K562 (cell line): ENCODE results near the gene NAT14. TPM values are rescaled to one million over a fixed set of nuclear protein-coding genes. Genes with fewer than 3 reads are reported as not detected.

ENCODE experiments used
- ATAC-seq: fragments of 200-7000 bp; cut with Tn5 transposase; 3 replicates; pipeline ENCODE4 v1.9.1; 2020; ENCODE audit warnings: moderate library complexity
- BruUV-seq: library from RNA; stranded (reverse); fragments of 400-500 nt; replicated peaks from 2 replicates; lab custom pipeline; 2021; lab: Mats Ljungman, UMichigan
- CTCF ChIA-PET: fragments of 300-600 bp; formaldehyde crosslinking; extraction: SDS; loops from one replicate; lab custom pipeline; 2021; ENCODE audit warnings: low intra/inter-chr PET ratio; lab: Yijun Ruan, JAX
- POLR2A ChIA-PET: fragments of 300-600, 350-650 bp; sonication (Branson Sonifier 250); formaldehyde crosslinking; extraction: SDS; loops from one replicate; lab custom pipeline; 2021; ENCODE audit warnings: antibody characterized with exemption, inconsistent platforms; lab: Yijun Ruan, JAX
- DNase-seq, 4 experiments: peaks; one replicate each; pipeline versions ENCODE4 v3.0.0 to v3.0.0-alpha.2; 2011 to 2018; ENCODE audit warnings: low spot score in 3 of 4, mixed read lengths in 3 of 4; ENCODE audit errors: extremely low read depth in 1 of 4
- FAIRE-seq: peaks from 2 replicates; lab custom pipeline; 2011; peaks lifted over from hg19 to GRCh38; lab: Jason Lieb, UNC
- H2AFZ ChIP-seq: 2 replicates; pipeline ENCODE4 v1.6.0; 2011; ENCODE audit warnings: low read depth, low read length, control low read depth, inconsistent platforms
- H3K27ac ChIP-seq: fragments of 200-600 bp; 3 replicates; pipeline ENCODE4 v1.8.0; 2011; ENCODE audit warnings: low read depth, mild to moderate bottlenecking, control low read depth, inconsistent platforms, low read length, moderate library complexity, mixed read lengths; ENCODE audit errors: extremely low read depth
- H3K27me3 ChIP-seq, 2 experiments: fragments of 300-600 bp in 1 of 2; 2 replicates in 1 of 2; 3 replicates in 1 of 2; pipeline versions ENCODE4 v1.6.0 to v1.8.0; 2011; ENCODE audit warnings: inconsistent platforms in 2 of 2, low read length in 2 of 2, mild to moderate bottlenecking in 1 of 2, mixed read lengths in 1 of 2, moderate library complexity in 1 of 2; ENCODE audit not compliant: control insufficient read depth in 2 of 2, insufficient read depth in 2 of 2
- H3K36me3 ChIP-seq: fragments of 300-600 bp; 3 replicates; pipeline ENCODE4 v1.8.0; 2011; ENCODE audit warnings: mild to moderate bottlenecking, low read length, inconsistent platforms; ENCODE audit not compliant: control insufficient read depth, insufficient read depth
- H3K4me1 ChIP-seq, 2 experiments: fragments of 200-600 bp in 1 of 2; replicated peaks in 1 of 2; 2 replicates in 1 of 2; 3 replicates in 1 of 2; pipeline versions ENCODE4 v1.5.1 to v1.8.0; 2011; ENCODE audit warnings: inconsistent platforms in 2 of 2, low read length in 2 of 2, mild to moderate bottlenecking in 1 of 2, mixed read lengths in 1 of 2, moderate library complexity in 1 of 2; ENCODE audit not compliant: control insufficient read depth in 2 of 2, insufficient read depth in 2 of 2
- H3K4me2 ChIP-seq: 2 replicates; pipeline ENCODE4 v1.6.1; 2011; ENCODE audit warnings: low read length, control low read depth, inconsistent platforms, mixed read lengths; ENCODE audit not compliant: insufficient read depth
- H3K4me3 ChIP-seq: fragments of 200-600 bp; sonication (generic), shearing (Covaris generic); 2 replicates; pipeline ENCODE4 v1.5.1; 2016; ENCODE audit warnings: control low read depth, inconsistent platforms
- H3K79me2 ChIP-seq: fragments of 200-600 bp; 3 replicates; pipeline ENCODE4 v1.8.0; 2011; ENCODE audit warnings: low read length, inconsistent platforms; ENCODE audit not compliant: control insufficient read depth, insufficient read depth
- H3K9ac ChIP-seq, 2 experiments: 2 replicates each; pipeline versions ENCODE4 v1.6.0 to v1.6.1; 2011; ENCODE audit warnings: low read depth in 2 of 2, low read length in 2 of 2, control low read depth in 1 of 2, inconsistent platforms in 1 of 2, mild to moderate bottlenecking in 1 of 2, mixed read lengths in 1 of 2; ENCODE audit not compliant: insufficient read depth in 1 of 2
- H3K9me1 ChIP-seq: one replicate; pipeline ENCODE4 v1.6.0; 2011; ENCODE audit warnings: inconsistent platforms, mild to moderate bottlenecking, low read length, moderate library complexity; ENCODE audit not compliant: control insufficient read depth, insufficient read depth
- H3K9me3 ChIP-seq: replicated peaks from 2 replicates; pipeline ENCODE4 v1.5.1; 2011; ENCODE audit warnings: low read depth, low read length, inconsistent platforms; ENCODE audit not compliant: control insufficient read depth, insufficient read depth
- H4K20me1 ChIP-seq: replicated peaks from 2 replicates; pipeline ENCODE4 v1.6.1; 2011; ENCODE audit warnings: low read length, inconsistent platforms, mixed read lengths; ENCODE audit not compliant: control insufficient read depth, insufficient read depth
- CBFA2T2 ChIP-seq: fragments of 450-650 bp; conservative IDR thresholded peaks from 2 replicates; pipeline ENCODE4 v1.6.1; 2017; ENCODE audit warnings: mild to moderate bottlenecking
- DPF2 ChIP-seq: fragments of 450-650 bp; IDR thresholded peaks from 2 replicates; pipeline ENCODE4 v1.6.1; 2016
- ESRRB ChIP-seq: fragments of 250-450 bp; sonication (Bioruptor Pico); IDR thresholded peaks from 2 replicates; pipeline ENCODE4 v1.5.0; 2020; ENCODE audit warnings: mild to moderate bottlenecking, moderate library complexity, borderline replicate concordance
- GTF2A2 ChIP-seq: IDR thresholded peaks from 2 replicates; pipeline ENCODE4 v1.6.1; 2016; ENCODE audit warnings: mild to moderate bottlenecking, missing genetic modification characterization, missing compliant biosample characterization
- NCOA1 ChIP-seq: fragments of 450-650 bp; IDR thresholded peaks from 2 replicates; pipeline ENCODE4 v1.6.1; 2016; ENCODE audit warnings: low read depth
- PCBP2 ChIP-seq: fragments of 200-400 bp; formaldehyde crosslinking; IDR thresholded peaks from 2 replicates; pipeline ENCODE4 v1.6.1; 2018; ENCODE audit warnings: low read length, low read depth, mild to moderate bottlenecking, moderate library complexity; ENCODE audit not compliant: poor library complexity, severe bottlenecking
- RBM22 ChIP-seq: fragments of 200-400 bp; formaldehyde crosslinking; IDR thresholded peaks from 2 replicates; pipeline ENCODE4 v1.6.1; 2018; ENCODE audit warnings: low read length, low read depth; ENCODE audit not compliant: poor library complexity, severe bottlenecking
- SMAD3 ChIP-seq: fragments of 450-650 bp; formaldehyde crosslinking; conservative IDR thresholded peaks from 2 replicates; pipeline ENCODE4 v1.4.0; 2020; ENCODE audit warnings: mild to moderate bottlenecking
- ZNF408 ChIP-seq: fragments of 250-450 bp; sonication (Bioruptor Pico); IDR thresholded peaks from 2 replicates; pipeline ENCODE4 v1.4.0; 2020; ENCODE audit warnings: low read depth, mild to moderate bottlenecking, moderate library complexity
- ZNF655 ChIP-seq: fragments of 250-450 bp; sonication (Bioruptor Pico); IDR thresholded peaks from 2 replicates; pipeline ENCODE4 v1.5.0; 2021
- ZSCAN32 ChIP-seq: fragments of 450-650 bp; formaldehyde crosslinking; IDR thresholded peaks from 2 replicates; pipeline ENCODE4 v1.4.0; 2020; ENCODE audit warnings: mild to moderate bottlenecking, moderate library complexity
- WGBS: fragments of 100-300 bp; shearing (Covaris generic); methylation state at CpG from one replicate; pipeline ENCODE4 v1.1.6; 2016; ENCODE audit warnings: low coverage, mixed read lengths; ENCODE audit not compliant: insufficient coverage; ENCODE audit errors: missing lambda C conversion rate; 5-methylcytosine and 5-hydroxymethylcytosine counted together
- in situ Hi-C: fragments of 300-500 bp; cut with MboI; formaldehyde crosslinking; loops from 4 replicates; pipeline ENCODE4 v1.15.0; 2018; ENCODE audit warnings: inconsistent platforms, mixed read lengths
- intact Hi-C: fragments of 100-400 bp; cut with micrococcal nuclease; formaldehyde crosslinking; loops from 2 replicates; pipeline ENCODE4 v1.14.2; 2022
- polyA plus RNA-seq, 8 experiments: library from polyadenylated mRNA; depleted of rRNA in 4 of 8; stranded (reverse) in 5 of 8; unstranded in 3 of 8; fragments of >200 nt; fragmentation: Nextera tagmentation in 2 of 8; fragmentation: Illumina TruSeq in 1 of 8; extraction: Ambion mirVana in 2 of 8; extraction: Trizol in 1 of 8; gene quantifications; 2 replicates each; pipeline versions ENCODE4 v1.2.1 to v1.2.3, GENCODE V29; 2011 to 2014; ENCODE audit warnings: inconsistent platforms in 1 of 8, missing spikeins in 1 of 8
- total RNA-seq, 7 experiments: library from RNA; depleted of rRNA in 6 of 7; stranded (reverse); fragments of >200 nt in 6 of 7; fragmentation: Illumina TruSeq in 2 of 7; extraction: Trizol in 2 of 7; gene quantifications; 2 replicates each; pipeline versions ENCODE4 v1.2.1 to v1.2.3, GENCODE V29; 2011 to 2021; ENCODE audit warnings: low replicate concordance in 1 of 7
- TF ChIP-seq, protein P1 (sequence below): sonication (generic); formaldehyde crosslinking; IDR thresholded peaks from 2 replicates; pipeline ENCODE4 v1.8.0; 2023; ENCODE audit warnings: missing genetic modification reagents, mild to moderate bottlenecking, borderline replicate concordance
- TF ChIP-seq, protein P2 (sequence below): fragments of 250-450 bp; sonication (Bioruptor Pico); IDR thresholded peaks from 2 replicates; pipeline ENCODE4 v1.5.0; 2020; ENCODE audit warnings: mild to moderate bottlenecking

The NAT14 gene
- total and polyA plus RNA-seq, 9 of the 15 experiments (the other 6 are each of a cell fraction or from before 2014, with no cell fraction given), result 2.4 to 77.0 (median 26.7) TPM

- Histone ChIP-seq H3K27ac (peak overlapping the region; percentile 76), H3K4me1 (peaks cover 3 to 22% of the 10 kb centered on the region in 2 experiments; a peak in 3 of 5 replicates), H3K9me3 (no peaks in the 10 kb centered on the region; the same call in 1 of the 2 replicates), H3K36me3 (no peaks in the 10 kb centered on the region), H4K20me1 (no peaks in the 10 kb centered on the region), H2AFZ (peak overlapping the region; percentile 92), H3K79me2 (no peaks in the 10 kb centered on the region), H3K27me3 (peaks cover 3 to 16% of the 10 kb centered on the region in 2 experiments; a peak in 3 of 5 replicates), H3K4me3 (peak overlapping the region; percentile 42), H3K4me2 (peak overlapping the region; percentile 69), H3K9ac (peak overlapping the region; percentile 56 to 89), H3K9me1 (no peaks in the 10 kb centered on the region)
- POLR2A ChIA-PET, result interaction anchor here (0.6 to 1.4 kb wide), 2 partner anchors 13 to 23 kb away, joined by 3 read pairs; no protein-coding TSS in a partner anchor
- WGBS, result 4% methylated on average over 42 of the region's 61 CpGs
- in situ Hi-C loops (loop anchor here (5.0 to 10.0 kb wide), 2 partner anchors 110 to 298 kb away; no protein-coding TSS in a partner anchor), intact Hi-C loops (loop anchor here (1.0 kb wide), 2 partner anchors 89 to 114 kb away; no protein-coding TSS in a partner anchor)
- peak; percentile 100 for ATAC-seq
- FAIRE-seq, result peak; percentile 96
- peak; percentile 95 to 100 (median 100) for DNase-seq
- CTCF ChIA-PET, result interaction anchor here (0.6 to 2.9 kb wide), 7 partner anchors 19 to 136 kb away, joined by 3 to 73 read pairs (median 4); partner anchors contain the start of gene ZNF865
- no TSS peak for BruUV-seq
- TF ChIP-seq CBFA2T2 (no peak), DPF2 (no peak), PCBP2 (no peak), ZSCAN32 (CRISPR knock-in tag) (no peak), NCOA1 (no peak), SMAD3 (no peak), ZNF408 (CRISPR knock-in tag) (no peak), RBM22 (no peak), GTF2A2 (tag) (no peak), ESRRB (CRISPR knock-in tag) (no peak), ZNF655 (CRISPR knock-in tag) (no peak)
- TF ChIP-seq, protein P1, sequence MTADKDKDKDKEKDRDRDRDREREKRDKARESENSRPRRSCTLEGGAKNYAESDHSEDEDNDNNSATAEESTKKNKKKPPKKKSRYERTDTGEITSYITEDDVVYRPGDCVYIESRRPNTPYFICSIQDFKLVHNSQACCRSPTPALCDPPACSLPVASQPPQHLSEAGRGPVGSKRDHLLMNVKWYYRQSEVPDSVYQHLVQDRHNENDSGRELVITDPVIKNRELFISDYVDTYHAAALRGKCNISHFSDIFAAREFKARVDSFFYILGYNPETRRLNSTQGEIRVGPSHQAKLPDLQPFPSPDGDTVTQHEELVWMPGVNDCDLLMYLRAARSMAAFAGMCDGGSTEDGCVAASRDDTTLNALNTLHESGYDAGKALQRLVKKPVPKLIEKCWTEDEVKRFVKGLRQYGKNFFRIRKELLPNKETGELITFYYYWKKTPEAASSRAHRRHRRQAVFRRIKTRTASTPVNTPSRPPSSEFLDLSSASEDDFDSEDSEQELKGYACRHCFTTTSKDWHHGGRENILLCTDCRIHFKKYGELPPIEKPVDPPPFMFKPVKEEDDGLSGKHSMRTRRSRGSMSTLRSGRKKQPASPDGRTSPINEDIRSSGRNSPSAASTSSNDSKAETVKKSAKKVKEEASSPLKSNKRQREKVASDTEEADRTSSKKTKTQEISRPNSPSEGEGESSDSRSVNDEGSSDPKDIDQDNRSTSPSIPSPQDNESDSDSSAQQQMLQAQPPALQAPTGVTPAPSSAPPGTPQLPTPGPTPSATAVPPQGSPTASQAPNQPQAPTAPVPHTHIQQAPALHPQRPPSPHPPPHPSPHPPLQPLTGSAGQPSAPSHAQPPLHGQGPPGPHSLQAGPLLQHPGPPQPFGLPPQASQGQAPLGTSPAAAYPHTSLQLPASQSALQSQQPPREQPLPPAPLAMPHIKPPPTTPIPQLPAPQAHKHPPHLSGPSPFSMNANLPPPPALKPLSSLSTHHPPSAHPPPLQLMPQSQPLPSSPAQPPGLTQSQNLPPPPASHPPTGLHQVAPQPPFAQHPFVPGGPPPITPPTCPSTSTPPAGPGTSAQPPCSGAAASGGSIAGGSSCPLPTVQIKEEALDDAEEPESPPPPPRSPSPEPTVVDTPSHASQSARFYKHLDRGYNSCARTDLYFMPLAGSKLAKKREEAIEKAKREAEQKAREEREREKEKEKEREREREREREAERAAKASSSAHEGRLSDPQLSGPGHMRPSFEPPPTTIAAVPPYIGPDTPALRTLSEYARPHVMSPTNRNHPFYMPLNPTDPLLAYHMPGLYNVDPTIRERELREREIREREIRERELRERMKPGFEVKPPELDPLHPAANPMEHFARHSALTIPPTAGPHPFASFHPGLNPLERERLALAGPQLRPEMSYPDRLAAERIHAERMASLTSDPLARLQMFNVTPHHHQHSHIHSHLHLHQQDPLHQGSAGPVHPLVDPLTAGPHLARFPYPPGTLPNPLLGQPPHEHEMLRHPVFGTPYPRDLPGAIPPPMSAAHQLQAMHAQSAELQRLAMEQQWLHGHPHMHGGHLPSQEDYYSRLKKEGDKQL (CRISPR knock-in tag), result no peak
- TF ChIP-seq, protein P2, sequence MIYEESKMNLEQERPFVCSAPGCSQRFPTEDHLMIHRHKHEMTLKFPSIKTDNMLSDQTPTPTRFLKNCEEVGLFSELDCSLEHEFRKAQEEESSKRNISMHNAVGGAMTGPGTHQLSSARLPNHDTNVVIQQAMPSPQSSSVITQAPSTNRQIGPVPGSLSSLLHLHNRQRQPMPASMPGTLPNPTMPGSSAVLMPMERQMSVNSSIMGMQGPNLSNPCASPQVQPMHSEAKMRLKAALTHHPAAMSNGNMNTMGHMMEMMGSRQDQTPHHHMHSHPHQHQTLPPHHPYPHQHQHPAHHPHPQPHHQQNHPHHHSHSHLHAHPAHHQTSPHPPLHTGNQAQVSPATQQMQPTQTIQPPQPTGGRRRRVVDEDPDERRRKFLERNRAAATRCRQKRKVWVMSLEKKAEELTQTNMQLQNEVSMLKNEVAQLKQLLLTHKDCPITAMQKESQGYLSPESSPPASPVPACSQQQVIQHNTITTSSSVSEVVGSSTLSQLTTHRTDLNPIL (CRISPR knock-in tag), result no peak
Observed at GRCh38 chr19:55516878-55517620, 32.1 kb downstream of the NAT14 start.
